ENCODE measurements around the gene AP3M1.
"Not testable (repeated sequence)": the region's sequence is repeated elsewhere in the genome, so short reads cannot be mapped to it uniquely, and the experiment has no call there.

The AP3M1 gene

DNA sequence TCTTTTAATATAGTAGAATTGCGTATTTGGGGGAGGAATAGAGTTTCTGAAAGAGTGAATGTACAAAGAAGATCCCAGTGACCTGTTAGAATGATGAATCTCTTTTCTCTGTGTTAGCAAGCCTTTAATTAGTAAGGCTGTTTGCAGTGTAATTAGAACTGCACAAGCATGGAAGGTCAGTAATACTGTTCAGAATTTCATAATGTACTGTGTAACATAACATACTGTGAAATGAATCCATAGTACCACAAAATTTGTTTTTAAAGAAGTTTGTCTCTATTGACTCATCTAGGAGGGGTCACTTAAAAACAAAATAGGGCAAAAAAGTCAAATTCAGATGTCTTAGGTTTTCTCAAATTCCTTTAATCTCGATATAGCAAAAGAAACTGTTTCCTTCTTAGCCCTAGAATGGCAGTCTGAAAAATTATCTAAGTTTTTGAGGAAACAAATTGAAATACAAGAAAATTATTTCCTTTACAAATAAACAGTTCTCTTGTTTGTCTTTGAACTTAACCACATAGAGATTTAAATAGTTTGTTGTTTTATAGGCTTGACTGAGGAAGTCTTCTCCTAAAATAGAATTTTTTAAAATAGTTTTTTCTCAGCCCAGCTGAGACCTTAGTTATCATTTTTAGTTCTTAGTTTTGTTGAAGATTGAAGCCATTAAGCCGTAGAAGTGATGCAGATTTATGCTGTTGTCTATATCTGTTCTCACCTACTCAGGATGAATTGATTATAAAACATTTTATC lies 12.9 kb upstream of the AP3M1 start:
- DNase-seq (ENCODE audit: low read depth), result no peak

DNA sequence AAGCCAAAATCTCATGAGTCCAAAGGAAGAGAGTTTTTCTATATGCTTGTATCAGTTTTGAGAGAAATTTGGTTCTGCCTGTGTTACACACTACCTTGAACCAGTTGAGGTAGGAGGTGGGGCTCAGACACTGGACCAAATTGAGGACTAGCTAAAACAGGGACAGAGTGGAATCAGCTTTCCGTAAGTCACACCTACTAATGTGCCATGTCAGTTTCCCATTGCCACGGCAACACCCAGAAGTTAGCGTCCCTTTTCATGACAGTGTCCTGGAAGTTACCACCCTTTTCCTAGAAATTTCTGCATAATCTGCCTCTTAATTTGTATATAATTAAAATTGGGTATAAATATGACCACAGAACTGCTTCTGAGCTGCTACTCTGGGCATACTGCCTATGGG lies 9.4 kb upstream of the AP3M1 start:
- DNase-seq (ENCODE audit: low read depth), result no peak

DNA sequence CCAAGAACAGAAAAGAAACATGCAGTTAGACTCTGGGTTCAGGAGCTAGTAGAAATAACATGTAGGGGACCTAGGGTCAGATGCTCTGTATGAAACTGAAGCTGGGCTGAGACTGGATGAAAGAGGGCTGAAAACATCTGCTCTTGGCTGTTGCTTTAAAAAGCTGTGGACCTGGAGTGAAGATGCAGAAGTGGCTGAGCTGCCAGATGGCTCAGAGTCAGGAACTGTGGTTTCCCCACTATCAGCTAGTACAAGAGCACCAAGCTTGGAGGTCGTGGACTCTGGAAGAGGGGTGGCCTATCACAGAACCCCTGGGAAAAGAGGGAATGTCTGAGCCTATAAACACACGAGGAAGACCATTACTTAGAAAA lies 6.3 kb upstream of the AP3M1 start:
- DNase-seq (ENCODE audit: low read depth), result no peak

DNA sequence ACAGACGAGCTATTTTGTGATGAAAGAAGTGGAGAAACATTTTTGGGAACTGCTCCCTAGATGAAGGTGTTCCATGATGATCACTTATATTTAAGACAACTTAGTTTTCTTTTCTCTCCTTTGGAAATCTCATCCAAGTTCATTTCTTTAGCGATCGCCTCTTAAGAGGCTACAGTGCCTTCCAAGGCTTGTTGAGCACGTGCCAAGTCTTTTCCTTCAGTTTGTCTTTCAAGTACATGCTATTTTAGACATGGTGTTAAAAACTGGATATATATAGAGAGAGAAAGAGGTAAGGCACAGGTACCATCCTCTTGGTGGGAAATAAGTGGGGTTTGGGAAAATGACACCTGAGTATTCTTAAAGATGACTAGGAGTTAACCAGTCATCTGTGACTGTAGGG lies 3.0 kb upstream of the AP3M1 start:
- DNase-seq (ENCODE audit: low read depth), result no peak

DNA sequence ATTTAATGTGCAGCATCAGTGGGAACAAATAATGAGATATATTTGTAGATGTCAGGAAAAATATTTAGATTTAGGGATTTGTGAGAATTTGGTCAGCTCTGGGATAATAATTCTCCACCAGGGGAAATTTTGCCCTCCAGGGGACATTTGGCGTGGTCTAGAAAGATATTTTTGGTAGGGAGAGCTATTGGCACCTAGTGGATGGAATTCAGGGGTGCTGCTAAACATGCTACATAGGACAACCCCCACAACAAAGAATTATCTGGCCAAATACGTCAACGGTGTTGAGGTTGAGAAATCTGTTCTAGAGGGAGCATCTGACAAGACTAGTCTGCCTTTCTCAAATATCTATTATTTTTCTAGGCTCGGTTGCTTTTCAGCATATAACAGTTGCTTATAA lies 2.5 kb upstream of the AP3M1 start:
- no peak for DNase-seq (ENCODE audit: low read depth)

DNA sequence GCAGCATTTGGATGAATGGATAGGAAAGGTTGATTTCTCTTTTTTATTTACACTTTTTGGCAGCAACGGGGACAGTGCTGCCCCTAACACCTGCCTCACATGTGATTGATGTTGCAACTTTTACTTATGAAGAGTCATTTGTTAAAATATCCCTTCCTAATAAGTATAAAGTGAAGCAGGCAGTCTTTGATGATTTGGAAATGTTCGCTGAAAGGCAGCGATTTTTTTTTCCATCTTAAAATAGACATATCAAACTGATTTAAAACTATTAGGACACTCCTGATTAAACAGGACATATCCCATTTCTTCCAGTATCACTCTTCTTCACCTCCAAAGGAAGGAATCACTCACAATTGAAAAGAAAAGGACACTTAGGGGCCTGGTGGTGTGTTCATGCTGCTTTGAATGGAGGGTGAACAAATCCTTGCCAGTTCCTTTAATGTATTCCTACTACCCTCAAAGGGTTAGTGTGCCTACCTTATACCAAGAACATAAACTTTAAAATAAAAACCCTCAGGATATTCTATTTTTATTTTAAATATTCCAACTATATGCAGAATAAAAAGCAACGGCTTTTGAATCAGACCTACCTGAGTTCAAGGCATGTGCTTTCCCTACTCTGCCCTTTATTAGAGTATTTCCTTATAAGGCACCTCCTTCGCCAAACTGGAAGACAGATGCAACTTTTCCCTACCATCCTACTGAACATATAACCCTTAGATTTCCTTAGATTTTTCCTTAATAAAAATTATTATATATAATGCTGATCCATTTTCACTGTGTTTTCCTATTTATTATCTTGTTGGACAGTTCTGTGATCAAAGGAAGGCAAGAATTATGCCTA lies 1.5 kb upstream of the AP3M1 start:
- no peak for DNase-seq (ENCODE audit: low read depth)

DNA sequence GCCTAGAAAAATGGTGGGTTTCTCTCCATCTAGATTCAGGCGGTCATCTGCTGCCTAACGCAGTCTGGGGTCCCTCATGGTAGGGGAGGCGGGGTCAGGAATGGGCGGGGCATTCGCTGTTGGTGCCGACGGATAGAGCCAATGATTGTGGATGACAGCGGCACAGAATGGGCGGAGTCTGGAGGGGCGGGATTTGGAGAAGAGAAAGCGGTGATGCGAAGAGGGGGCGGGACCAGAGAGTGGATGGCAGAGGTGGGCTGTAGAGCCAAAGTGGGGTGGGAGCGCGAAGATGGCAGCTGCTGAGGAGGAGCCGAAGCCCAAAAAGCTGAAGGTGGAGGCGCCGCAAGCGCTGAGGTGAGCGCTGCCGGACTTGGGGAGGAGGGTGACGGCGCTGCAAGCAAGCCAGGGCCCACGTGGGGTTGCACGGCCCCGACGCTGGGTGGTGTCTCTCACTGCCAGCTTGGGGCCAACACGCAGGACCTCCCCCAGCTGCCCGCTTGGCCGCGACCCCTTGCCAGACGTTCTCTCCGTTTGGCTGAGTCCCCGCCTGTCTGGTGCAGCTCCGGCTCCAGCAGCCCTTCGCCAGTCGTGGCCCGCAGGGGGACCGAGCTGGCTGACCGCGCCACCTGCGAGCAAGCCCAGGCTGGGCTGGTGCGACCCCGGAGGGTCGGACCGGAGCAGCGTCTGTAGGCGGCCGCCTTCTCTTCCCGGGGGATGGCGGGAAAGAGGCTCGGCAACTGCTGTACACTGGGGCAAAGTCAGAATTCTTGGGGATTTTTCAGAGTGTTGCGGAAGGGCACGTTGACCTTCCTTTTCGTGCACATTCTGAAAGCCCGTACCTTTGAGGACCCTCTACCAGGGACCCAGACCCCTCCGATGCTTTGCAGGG lies 606 bp upstream of the AP3M1 start, which contains the start of gene ADK:
TSS of gene ADK (plus strand) at position 232 of the 889 bp plus-strand sequence. CDS start at position 290, 58 bp downstream.
- DNase-seq (ENCODE audit: low read depth), result peak; percentile 99

DNA sequence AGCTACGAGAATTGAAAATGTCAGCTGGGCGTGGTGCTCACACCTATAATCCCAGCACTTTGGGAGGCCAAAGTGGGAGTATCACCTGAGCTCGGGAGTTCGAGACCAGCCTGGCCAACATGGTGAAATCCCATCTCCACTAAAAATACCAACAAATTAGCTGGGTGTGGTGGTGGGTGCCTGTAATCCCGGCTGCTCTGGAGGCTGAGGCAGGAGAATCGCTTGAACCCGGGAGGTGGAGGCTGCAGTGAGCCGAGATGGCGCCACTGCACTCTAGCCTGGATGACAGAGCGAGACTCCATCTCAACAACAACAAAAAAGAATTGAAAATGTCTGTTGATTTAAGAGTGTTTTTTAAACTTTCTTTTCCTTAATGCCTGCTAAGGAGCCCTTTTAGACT lies 3.6 kb downstream of the AP3M1 start:
- not testable (repeated sequence) for DNase-seq (ENCODE audit: low read depth)

DNA sequence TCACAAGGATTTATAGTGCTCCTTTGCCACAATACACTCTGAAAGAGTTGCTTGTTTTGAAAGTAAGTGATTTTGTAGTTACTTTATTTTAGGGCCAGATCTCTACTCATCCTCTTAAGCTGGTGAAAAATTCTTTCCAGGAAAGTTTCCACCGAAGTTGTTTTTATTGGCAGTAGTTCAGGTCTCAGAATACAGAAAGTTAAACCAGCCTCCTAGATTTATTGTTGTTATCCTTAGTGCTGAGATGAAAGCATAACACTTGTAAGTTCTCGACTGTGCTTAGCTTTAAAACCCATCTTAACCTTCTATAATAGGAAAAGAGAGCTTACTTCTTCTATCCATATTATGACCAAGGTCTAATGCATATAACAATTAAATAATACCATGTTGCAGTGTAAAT lies 5.5 kb downstream of the AP3M1 start:
- no peak for DNase-seq (ENCODE audit: low read depth)

DNA sequence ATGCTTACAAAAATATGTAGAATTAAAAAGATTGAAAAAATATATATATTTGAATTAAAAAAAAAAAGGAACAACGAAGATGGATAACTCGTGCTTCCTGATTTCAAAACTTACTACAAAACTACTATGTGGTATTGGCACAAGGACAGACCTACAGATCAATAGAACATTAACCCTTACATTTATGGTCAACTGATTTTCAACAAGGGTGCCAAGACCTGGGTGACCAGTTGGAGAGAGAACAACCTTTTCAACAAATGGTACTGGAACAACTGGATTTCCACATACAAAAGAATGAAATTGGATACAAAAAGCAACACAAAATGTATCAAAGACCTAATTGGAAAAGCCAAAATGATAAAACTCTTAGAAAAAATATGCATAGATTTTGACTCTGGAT lies 10.1 kb downstream of the AP3M1 start:
- no peak for DNase-seq (ENCODE audit: low read depth)

DNA sequence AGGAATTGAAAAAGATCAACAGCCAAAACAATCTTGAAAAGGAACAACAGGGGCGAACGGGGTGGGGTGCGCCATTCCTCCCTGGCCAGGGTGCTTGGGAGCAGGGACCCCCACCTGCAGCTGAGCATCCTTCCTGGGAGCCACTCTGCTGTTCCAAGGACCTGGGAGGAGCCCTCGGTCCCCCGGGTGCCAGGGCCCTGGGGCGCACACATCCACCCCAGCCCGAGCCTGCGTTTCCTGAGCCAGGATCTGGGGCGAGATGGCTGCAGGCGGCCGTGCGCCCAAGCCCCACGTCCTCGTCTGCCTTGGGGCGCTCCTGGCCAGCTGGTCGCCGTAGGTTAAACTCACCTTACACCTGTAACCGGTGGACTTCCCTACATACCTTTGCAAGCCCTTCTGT lies 10.6 kb downstream of the AP3M1 start:
- DNase-seq (ENCODE audit: low read depth), result no peak

DNA sequence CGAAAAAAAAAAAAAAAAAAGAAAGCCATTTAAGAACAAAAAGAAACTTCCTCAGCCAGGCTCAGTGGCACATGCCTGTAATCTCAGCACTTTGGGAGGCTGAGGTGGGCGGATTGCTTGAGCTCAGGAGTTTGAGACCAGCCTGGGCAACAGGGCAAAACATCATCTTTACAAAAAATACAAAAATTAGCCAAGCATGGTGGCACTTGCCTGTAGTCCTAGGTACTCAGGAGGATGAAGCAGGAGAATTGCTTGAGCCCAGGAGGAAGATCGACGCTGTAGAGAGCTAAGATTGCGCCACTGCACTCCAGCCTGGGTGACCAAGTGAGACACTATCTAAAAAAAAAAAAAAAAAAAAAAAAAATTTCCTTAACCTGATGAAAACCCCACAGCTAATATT lies 12.0 kb downstream of the AP3M1 start:
- not testable (repeated sequence) for DNase-seq (ENCODE audit: low read depth)

DNA sequence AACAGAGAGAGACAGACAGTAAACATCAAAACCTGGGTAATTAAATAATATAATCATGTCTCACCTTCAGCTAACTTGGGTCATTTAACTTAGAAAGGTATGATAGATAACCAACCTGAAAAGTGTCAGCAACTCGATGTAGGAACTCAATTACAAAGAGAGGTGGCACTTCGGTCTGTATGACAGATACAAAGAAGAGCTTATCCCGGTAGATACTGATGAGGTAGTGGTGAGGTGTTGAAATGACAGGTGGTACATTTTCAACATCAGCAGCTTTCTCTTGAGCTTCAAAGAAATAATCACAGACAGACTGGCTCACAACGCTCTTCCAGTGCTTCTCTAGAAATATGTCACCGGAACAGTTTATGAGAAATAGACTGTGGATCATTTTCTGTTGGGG lies 12.6 kb downstream of the AP3M1 start:
- DNase-seq (ENCODE audit: low read depth), result no peak

DNA sequence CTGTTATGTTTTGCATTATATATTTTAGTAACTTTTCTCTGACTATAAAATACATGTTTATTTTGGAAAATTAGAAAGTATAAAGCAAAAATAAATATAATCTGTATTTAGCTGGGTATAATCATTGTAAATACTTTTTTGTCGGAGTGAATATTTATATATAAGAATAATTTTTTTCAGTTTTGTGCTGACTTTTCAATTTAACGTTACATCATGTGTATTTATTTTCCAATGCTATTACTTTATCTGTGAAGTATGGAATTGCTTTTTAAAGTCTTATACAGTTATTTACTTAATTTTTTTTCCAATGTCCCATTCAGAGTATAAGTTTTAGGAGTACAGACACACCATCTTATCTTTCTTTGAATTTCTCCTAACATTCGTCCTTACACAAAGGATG lies 15.2 kb downstream of the AP3M1 start:
- no peak for DNase-seq (ENCODE audit: low read depth)

DNA sequence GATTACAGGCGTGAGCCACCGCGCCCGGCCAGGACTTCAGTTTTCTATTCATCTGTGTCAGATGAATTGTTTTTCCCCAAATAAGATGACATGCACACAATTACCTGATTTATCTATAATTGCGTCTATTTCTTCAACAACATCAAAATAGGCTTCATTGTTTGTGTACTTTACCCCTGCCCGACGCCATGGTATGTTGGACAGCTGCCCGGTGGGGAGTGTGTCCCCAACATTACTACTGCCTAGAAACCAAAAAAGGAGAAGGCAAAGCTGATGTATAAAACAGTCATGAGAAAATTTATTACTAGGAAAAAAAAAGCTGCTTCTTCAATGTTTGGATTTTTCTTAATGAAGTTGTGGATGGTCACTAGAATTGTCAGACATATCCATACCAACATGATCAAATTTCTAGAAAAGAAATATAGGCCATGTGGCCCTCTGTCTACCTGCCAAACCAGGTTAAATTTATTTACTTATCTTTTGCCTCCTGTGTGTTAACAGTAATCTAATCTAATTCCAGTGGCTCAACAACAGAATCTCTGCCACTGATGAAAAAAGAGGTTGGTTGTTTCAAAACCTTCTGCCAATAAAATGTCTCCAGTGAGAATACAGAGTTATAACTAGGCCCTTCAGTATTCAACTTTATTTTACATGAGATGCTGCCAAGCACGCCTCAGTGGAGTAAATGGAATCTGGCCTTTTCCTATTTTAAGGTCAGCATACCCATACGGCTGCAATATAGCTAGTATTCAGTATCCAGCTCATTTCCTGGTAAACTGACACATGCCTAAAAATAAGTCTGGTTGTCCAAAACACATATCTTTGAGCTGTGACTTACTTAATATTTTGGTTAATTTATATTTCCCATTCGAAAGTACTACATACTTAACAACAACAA lies 16.5 kb downstream of the AP3M1 start:
- DNase-seq (ENCODE audit: low read depth), result no peak

DNA sequence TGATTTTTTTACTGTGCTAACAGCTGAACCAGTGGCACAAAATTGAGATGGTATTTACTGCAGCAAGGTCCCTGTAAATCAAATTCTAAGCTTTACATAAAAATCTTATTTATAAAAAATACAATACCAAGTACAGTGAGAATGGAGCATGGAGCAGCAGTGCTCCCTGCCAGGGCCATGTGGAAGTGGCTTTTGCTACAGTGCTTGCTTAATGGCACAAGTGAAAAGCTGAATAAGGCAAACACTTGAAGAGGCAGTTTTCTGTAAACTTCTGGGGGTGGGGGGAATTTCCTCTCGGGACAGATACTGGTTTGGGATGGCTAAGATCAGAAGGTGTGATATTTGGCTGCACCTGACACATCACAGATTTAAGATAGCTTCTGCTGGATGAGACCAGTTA lies 27.5 kb downstream of the AP3M1 start:
- DNase-seq (ENCODE audit: low read depth), result no peak

DNA sequence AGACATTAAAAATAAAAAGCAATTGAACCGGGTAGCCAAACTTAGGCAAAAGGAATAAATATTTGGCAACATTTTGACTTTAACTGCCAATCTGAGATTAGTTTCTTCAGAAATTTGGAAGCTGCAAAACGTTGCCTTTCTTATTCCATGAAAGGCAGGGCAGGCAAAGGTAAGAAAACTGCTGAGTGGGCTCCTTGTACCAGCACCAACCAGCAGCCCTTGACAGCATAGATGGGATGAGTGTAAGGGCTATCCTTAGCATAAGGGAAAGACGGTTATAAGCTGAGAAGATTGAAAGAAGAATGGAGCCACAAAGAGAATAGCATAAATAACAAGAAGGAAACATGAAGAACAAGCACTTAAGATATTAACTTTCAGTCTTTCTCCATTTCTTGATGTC lies 28.6 kb downstream of the AP3M1 start:
- no peak for DNase-seq (ENCODE audit: low read depth)

DNA sequence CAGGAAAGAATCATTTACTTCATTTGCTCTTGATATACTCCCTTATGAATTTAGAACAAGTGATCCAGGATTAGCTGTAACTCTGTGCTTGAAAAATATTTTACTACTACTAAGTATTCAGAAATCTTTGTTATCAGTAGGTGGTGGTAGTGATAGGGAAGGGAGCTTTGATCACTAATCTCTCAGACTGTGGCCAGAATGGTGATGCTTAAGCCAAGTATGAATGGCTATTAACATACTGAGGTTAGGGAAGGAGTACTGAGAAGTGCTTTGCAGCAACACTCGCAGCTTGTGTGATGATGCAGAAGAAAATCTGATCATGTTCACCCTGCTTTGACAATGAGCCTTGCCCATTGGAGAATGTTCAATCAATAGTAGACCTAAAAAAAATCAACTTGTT lies 29.3 kb downstream of the AP3M1 start:
- DNase-seq (ENCODE audit: low read depth), result no peak

DNA sequence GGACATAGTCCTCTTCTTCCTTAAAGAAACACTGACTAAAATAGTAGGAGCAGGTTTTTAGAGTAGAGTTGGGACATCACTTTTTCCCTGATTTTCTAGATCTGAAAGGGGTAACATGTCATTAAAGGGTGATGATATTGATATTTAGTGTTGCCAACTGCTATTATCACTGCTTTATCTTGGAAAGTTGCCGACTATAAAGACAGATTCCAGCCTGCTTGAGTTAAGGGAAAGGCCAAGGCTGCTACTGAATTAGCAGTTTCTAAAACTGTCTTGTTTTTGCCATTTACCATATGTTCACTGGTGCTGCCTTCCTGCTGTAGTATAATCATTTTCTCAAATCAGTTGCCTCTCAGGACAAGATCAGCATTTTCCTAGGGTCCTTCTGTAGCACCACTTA lies 29.7 kb downstream of the AP3M1 start:
- no peak for DNase-seq (ENCODE audit: low read depth)

DNA sequence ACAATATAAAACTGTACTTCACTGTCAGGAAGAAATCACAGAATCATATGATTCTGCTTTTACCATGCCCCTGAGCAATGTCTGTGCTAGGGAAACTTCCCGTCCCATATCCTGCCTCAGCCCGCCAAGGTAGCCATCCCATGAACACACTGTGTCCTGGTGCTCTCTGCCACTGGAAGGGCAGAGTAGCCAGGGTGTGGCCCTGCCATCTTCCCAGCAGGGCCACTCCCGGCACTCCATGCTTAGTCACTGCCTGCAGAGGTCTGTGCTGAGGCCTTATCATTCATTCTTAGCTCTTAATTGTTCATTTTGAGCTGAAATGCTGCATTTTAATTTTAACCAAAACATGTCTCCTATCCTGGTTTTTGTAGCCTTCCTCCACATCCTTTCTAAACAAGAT lies 31.8 kb downstream of the AP3M1 start:
- DNase-seq (ENCODE audit: low read depth), result no peak

DNA sequence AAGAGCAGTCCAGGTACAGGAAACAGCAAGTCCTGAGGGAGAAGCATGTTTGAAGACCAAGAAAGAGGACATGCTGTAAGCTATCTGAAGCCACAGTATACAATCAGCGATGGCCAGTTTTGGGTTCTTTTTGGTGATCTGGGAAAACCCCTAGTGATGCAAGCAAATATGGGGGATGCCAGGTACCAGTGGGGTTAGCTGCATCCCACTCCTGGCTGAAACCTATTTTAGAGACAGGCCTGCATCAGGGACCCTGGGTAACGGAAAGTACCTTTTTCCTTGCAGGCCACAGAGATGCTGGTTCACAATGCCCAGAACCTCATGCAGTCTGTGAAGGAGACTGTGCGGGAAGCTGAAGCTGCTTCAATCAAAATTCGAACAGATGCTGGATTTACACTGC lies 32.9 kb downstream of the AP3M1 start:
- DNase-seq (ENCODE audit: low read depth), result no peak

DNA sequence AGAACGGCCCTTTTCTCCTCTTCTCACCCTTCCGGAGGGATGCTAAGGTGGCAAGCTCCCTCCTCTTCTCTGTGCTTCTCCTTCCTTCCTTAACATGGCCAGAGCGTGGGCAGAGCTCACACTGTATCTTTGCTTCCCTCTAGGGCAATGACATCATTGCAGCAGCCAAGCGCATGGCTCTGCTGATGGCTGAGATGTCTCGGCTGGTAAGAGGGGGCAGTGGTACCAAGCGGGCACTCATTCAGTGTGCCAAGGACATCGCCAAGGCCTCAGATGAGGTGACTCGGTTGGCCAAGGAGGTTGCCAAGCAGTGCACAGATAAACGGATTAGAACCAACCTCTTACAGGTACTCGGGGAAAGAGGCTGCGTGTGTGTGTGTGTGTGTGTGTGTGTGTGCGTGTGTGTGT lies 36.6 kb downstream of the AP3M1 start:
- no peak for DNase-seq (ENCODE audit: low read depth)

All from T-helper 22 cell (primary cell).